H1 (cell line): Measurements from ENCODE around the gene INKA2. TPM values are rescaled to one million over a fixed set of nuclear protein-coding genes. Genes with fewer than 3 reads are reported as not detected.

Experiments used
- CTCF ChIA-PET: fragments of 300-600 bp; sonication (Branson Sonifier 250); formaldehyde crosslinking; loops from one replicate; lab custom pipeline; 2021; ENCODE audit not compliant: partially characterized antibody; lab: Charles Lee
- POLR2A ChIA-PET: fragments of 300-600 bp; sonication (Branson Sonifier 250); formaldehyde crosslinking; loops from one replicate; lab custom pipeline; 2021; ENCODE audit warnings: inconsistent platforms; ENCODE audit not compliant: partially characterized antibody; lab: Charles Lee
- DNase-seq, 2 experiments: peaks; one replicate each; pipeline versions ENCODE4 v3.0.0 to v3.0.0-alpha.2; 2010 to 2022; ENCODE audit warnings: low spot score in 2 of 2, low read depth in 1 of 2, mixed read lengths in 1 of 2
- FAIRE-seq: peaks from 2 replicates; lab custom pipeline; 2011; peaks lifted over from hg19 to GRCh38; lab: Jason Lieb, UNC
- H2AFZ ChIP-seq: 2 replicates; pipeline ENCODE4 v1.8.1; 2012; ENCODE audit warnings: low read length, inconsistent platforms
- H2AK5ac ChIP-seq: 2 replicates; pipeline ENCODE4 v1.6.1; 2013; ENCODE audit warnings: low read depth, low read length
- H2BK120ac ChIP-seq: replicated peaks from 2 replicates; pipeline ENCODE3; 2013; ENCODE audit warnings: low read depth, low read length, inconsistent platforms
- H2BK12ac ChIP-seq: 2 replicates; pipeline ENCODE4 v1.6.1; 2013; ENCODE audit warnings: low read depth, low read length
- H2BK15ac ChIP-seq: 2 replicates; pipeline ENCODE4 v1.6.1; 2013; ENCODE audit warnings: low read length
- H2BK20ac ChIP-seq: 2 replicates; pipeline ENCODE4 v1.6.1; 2013; ENCODE audit warnings: low read length
- H2BK5ac ChIP-seq: 2 replicates; pipeline ENCODE4 v1.6.1; 2013; ENCODE audit warnings: low read depth, low read length
- H3K14ac ChIP-seq: 2 replicates; pipeline ENCODE4 v1.6.1; 2013; ENCODE audit warnings: inconsistent platforms; ENCODE audit not compliant: insufficient read length
- H3K18ac ChIP-seq: 2 replicates; pipeline ENCODE4 v1.6.1; 2013; ENCODE audit warnings: low read length; ENCODE audit errors: extremely low read depth
- H3K23ac ChIP-seq: 2 replicates; pipeline ENCODE4 v1.6.1; 2013; ENCODE audit warnings: inconsistent platforms; ENCODE audit not compliant: insufficient read length
- H3K23me2 ChIP-seq: 2 replicates; pipeline ENCODE4 v1.6.1; 2013; ENCODE audit warnings: low read depth, low read length
- H3K27ac ChIP-seq: 2 replicates; pipeline ENCODE4 v1.6.1; 2011; ENCODE audit warnings: low read depth, low read length, inconsistent platforms
- H3K27me3 ChIP-seq, 4 experiments: replicated peaks in 1 of 4; 1 replicate in 1 of 4; 2 replicates in 3 of 4; pipeline versions ENCODE4 v1.6.1 to v1.8.1; 2011 to 2013; ENCODE audit warnings: low read length in 3 of 4, mild to moderate bottlenecking in 3 of 4, inconsistent platforms in 2 of 4, mixed read lengths in 2 of 4, moderate library complexity in 1 of 4; ENCODE audit not compliant: control insufficient read depth in 3 of 4, insufficient read depth in 3 of 4; ENCODE audit errors: extremely low read depth in 1 of 4
- H3K36me3 ChIP-seq, 4 experiments: 2 replicates each; pipeline versions ENCODE4 v1.6.1 to v1.8.1; 2011 to 2013; ENCODE audit warnings: mild to moderate bottlenecking in 4 of 4, low read length in 3 of 4, moderate library complexity in 2 of 4, control low read depth in 1 of 4, inconsistent platforms in 1 of 4; ENCODE audit not compliant: insufficient read depth in 4 of 4, control insufficient read depth in 2 of 4
- H3K4ac ChIP-seq: replicated peaks from 2 replicates; pipeline ENCODE3; 2013; ENCODE audit warnings: low read length, low read depth, mixed read lengths, inconsistent platforms; ENCODE audit not compliant: insufficient read length
- H3K4me1 ChIP-seq, 4 experiments: replicated peaks in 1 of 4; 1 replicate in 1 of 4; 2 replicates in 3 of 4; pipeline versions ENCODE4 v1.6.1 to v1.8.1; 2011 to 2013; ENCODE audit warnings: low read length in 3 of 4, inconsistent platforms in 2 of 4, mixed read lengths in 1 of 4; ENCODE audit not compliant: insufficient read depth in 4 of 4, control insufficient read depth in 3 of 4
- H3K4me2 ChIP-seq, 2 experiments: 2 replicates each; pipeline versions ENCODE4 v1.6.1 to v1.8.1; 2011 to 2013; ENCODE audit warnings: low read depth in 2 of 2, low read length in 2 of 2, control low read depth in 1 of 2, inconsistent platforms in 1 of 2, mild to moderate bottlenecking in 1 of 2; ENCODE audit not compliant: insufficient read depth in 1 of 2
- H3K4me3 ChIP-seq, 4 experiments: fragments of 200-600, 300-600 bp in 1 of 4; sonication (generic), shearing (Covaris generic), sonication (Bioruptor Twin) in 1 of 4; 2 replicates each; pipeline versions ENCODE4 v1.5.1 to v1.8.1; 2011 to 2016; ENCODE audit warnings: low read length in 4 of 4, low read depth in 3 of 4, control low read depth in 2 of 4, inconsistent platforms in 2 of 4, mild to moderate bottlenecking in 2 of 4, mixed read lengths in 1 of 4, moderate library complexity in 1 of 4; ENCODE audit not compliant: insufficient read depth in 2 of 4; ENCODE audit errors: extremely low read depth in 1 of 4
- H3K56ac ChIP-seq: replicated peaks from 2 replicates; pipeline ENCODE3; 2013; ENCODE audit warnings: low read depth, mild to moderate bottlenecking, mixed read lengths, low read length, inconsistent platforms; ENCODE audit not compliant: insufficient read length
- H3K79me1 ChIP-seq: 2 replicates; pipeline ENCODE4 v1.6.1; 2013; ENCODE audit warnings: low read depth, low read length, control low read depth
- H3K79me2 ChIP-seq, 2 experiments: 2 replicates each; pipeline versions ENCODE4 v1.6.1 to v1.8.1; 2012 to 2013; ENCODE audit warnings: low read length in 2 of 2, mild to moderate bottlenecking in 2 of 2, inconsistent platforms in 1 of 2; ENCODE audit not compliant: insufficient read depth in 2 of 2, control insufficient read depth in 1 of 2
- H3K9ac ChIP-seq, 4 experiments: replicated peaks in 1 of 4; 1 replicate in 1 of 4; 2 replicates in 3 of 4; pipeline versions ENCODE4 v1.6.1 to v1.8.1; 2011 to 2013; ENCODE audit warnings: low read depth in 3 of 4, low read length in 3 of 4, control low read depth in 2 of 4, mild to moderate bottlenecking in 2 of 4, moderate library complexity in 2 of 4, inconsistent platforms in 1 of 4; ENCODE audit errors: extremely low read depth in 1 of 4
- H3K9me3 ChIP-seq, 2 experiments: 2 replicates each; pipeline versions ENCODE4 v1.6.1 to v1.8.1; 2012 to 2013; ENCODE audit warnings: mild to moderate bottlenecking in 2 of 2, moderate library complexity in 2 of 2, control low read depth in 1 of 2, inconsistent platforms in 1 of 2, low read depth in 1 of 2, low read length in 1 of 2, mixed read lengths in 1 of 2; ENCODE audit not compliant: insufficient read depth in 2 of 2
- H4K20me1 ChIP-seq, 2 experiments: replicated peaks in 1 of 2; 2 replicates each; pipeline versions ENCODE3 to v1.8.1; 2011 to 2013; ENCODE audit warnings: inconsistent platforms in 2 of 2, low read length in 2 of 2, mild to moderate bottlenecking in 1 of 2; ENCODE audit not compliant: insufficient read depth in 2 of 2, control insufficient read depth in 1 of 2
- H4K5ac ChIP-seq: 2 replicates; pipeline ENCODE4 v1.6.1; 2013; ENCODE audit warnings: low read length, low read depth, mixed read lengths, inconsistent platforms; ENCODE audit not compliant: insufficient read length
- H4K8ac ChIP-seq: 2 replicates; pipeline ENCODE4 v1.8.0; 2013; ENCODE audit warnings: mild to moderate bottlenecking, moderate library complexity, low read length, inconsistent platforms; ENCODE audit not compliant: insufficient read depth; ENCODE audit errors: extremely low read depth
- H4K91ac ChIP-seq: replicated peaks from 2 replicates; pipeline ENCODE3; 2013; ENCODE audit warnings: low read length, mixed read lengths, inconsistent platforms; ENCODE audit not compliant: insufficient read length
- RBBP5 ChIP-seq: IDR thresholded peaks from 2 replicates; pipeline ENCODE4 v1.7.1; 2012; ENCODE audit warnings: low read depth, mild to moderate bottlenecking, inconsistent platforms, low read length, moderate library complexity, borderline replicate concordance
- SP4 ChIP-seq: IDR thresholded peaks from 2 replicates; pipeline ENCODE4 v1.6.1; 2012; ENCODE audit warnings: low read length, inconsistent platforms
- SUZ12 ChIP-seq: fragments of 200-600 bp; sonication (generic); IDR thresholded peaks from 2 replicates; pipeline ENCODE4 v1.6.1; 2012; ENCODE audit warnings: mild to moderate bottlenecking, inconsistent platforms, low read length, moderate library complexity, mixed read lengths
- WGBS, 2 experiments: shearing (Covaris generic) in 1 of 2; methylation state at CpG; one replicate each; pipeline versions ENCODE4 v1.1.6 to v1.1.7; 2013 to 2015; ENCODE audit warnings: low lambda C conversion rate in 2 of 2, mixed read lengths in 2 of 2, inconsistent platforms in 1 of 2, low coverage in 1 of 2, missing lambda C conversion rate in 1 of 2; ENCODE audit not compliant: insufficient replicate concordance in 2 of 2, insufficient coverage in 1 of 2, insufficient read length in 1 of 2; ENCODE audit errors: extremely low coverage in 1 of 2, missing lambda C conversion rate in 1 of 2; 5-methylcytosine and 5-hydroxymethylcytosine counted together
- polyA plus RNA-seq, 7 experiments: library from polyadenylated mRNA; depleted of rRNA in 3 of 7; stranded (reverse) in 5 of 7; unstranded in 2 of 7; fragments of >200 nt in 5 of 7; fragments of 200-250 nt in 2 of 7; gene quantifications; 1 replicate in 5 of 7; 2 replicates in 1 of 7; 4 replicates in 1 of 7; pipeline versions ENCODE4 v1.2.1 to v1.2.3, GENCODE V29; 2011 to 2013; ENCODE audit warnings: missing spikeins in 2 of 7, mixed read lengths in 2 of 7
- total RNA-seq: library from RNA; stranded (reverse); fragmentation: NEBNext Ultra II Directional; extraction: Animal tissue kit (Norgen Biotek cat#: 25700); gene quantifications from 2 replicates; pipeline ENCODE4 v1.2.1, GENCODE V29; 2021
- TF ChIP-seq, protein P1 (sequence below): IDR thresholded peaks from 2 replicates; pipeline ENCODE4 v1.6.1; 2011; ENCODE audit warnings: low read depth, mild to moderate bottlenecking, low read length; ENCODE audit not compliant: insufficient read depth
- TF ChIP-seq, protein P2 (sequence below): IDR thresholded peaks from 2 replicates; pipeline ENCODE4 v1.6.1; 2012; ENCODE audit warnings: low read length, inconsistent platforms
- TF ChIP-seq, protein P3 (sequence below): IDR thresholded peaks from 2 replicates; pipeline ENCODE4 v1.6.1; 2012; ENCODE audit warnings: inconsistent platforms

Gene INKA2
- total and polyA plus RNA-seq, 2 of the 8 experiments (the other 6 are each of a cell fraction or from before 2014, with no cell fraction given): 4.2 to 11.5 TPM

DNA sequence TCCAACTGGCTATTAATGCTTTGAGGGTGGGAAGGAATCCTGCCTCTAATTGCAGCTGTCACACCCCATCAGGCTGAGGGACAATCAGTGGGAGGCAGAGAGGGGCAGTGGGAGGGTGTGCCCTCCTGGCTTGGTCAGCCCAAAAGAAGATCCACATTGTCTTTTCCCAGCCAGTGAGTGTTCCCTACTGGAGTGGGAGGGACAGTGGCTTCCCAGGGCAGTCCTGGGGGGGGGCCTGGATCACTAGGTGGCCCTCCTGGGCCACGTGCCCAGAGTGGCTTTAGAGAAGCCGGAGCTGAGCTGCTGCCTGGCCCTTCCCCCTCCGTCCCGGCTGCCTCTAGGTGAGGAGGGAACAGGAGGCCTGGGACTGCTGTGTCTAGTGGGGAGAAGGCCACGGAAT is 14.0 kb downstream of the INKA2 start:
- no peaks in the 10 kb centered on the region for H3K9me3 ChIP-seq
- H2BK120ac ChIP-seq: no peak overlapping the region
- H2BK20ac ChIP-seq: no peak overlapping the region
- no peak for FAIRE-seq
- H3K4me1 ChIP-seq: peaks cover 2 to 26% (median 14%) of the 10 kb centered on the region in 4 experiments
- H3K4me3 ChIP-seq: no peak overlapping the region
- no peak overlapping the region for H3K14ac ChIP-seq
- H3K79me1 ChIP-seq: peaks cover 9% of the 10 kb centered on the region
- 0 out of 2 replicates have a peak overlapping the region, but pooled peaks have one; percentile 17 for H2BK5ac ChIP-seq
- peak in 1 of 2 experiments; percentile 53 for DNase-seq
- no peak overlapping the region for H4K91ac ChIP-seq
- no peak overlapping the region for H2AFZ ChIP-seq
- H3K23ac ChIP-seq: no peak overlapping the region
- no peak overlapping the region for H2AK5ac ChIP-seq
- peaks cover 0 to 3% (median 0%) of the 10 kb centered on the region in 4 experiments; a peak in 3 of 8 replicates for H3K36me3 ChIP-seq
- TF ChIP-seq, protein P1, sequence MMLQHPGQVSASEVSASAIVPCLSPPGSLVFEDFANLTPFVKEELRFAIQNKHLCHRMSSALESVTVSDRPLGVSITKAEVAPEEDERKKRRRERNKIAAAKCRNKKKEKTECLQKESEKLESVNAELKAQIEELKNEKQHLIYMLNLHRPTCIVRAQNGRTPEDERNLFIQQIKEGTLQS: no peak
- no peak for TF ChIP-seq SP4
- no peak for TF ChIP-seq SUZ12
- no peak for TF ChIP-seq RBBP5
- TF ChIP-seq, protein P2, sequence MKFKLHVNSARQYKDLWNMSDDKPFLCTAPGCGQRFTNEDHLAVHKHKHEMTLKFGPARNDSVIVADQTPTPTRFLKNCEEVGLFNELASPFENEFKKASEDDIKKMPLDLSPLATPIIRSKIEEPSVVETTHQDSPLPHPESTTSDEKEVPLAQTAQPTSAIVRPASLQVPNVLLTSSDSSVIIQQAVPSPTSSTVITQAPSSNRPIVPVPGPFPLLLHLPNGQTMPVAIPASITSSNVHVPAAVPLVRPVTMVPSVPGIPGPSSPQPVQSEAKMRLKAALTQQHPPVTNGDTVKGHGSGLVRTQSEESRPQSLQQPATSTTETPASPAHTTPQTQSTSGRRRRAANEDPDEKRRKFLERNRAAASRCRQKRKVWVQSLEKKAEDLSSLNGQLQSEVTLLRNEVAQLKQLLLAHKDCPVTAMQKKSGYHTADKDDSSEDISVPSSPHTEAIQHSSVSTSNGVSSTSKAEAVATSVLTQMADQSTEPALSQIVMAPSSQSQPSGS: no peak
- TF ChIP-seq, protein P3, sequence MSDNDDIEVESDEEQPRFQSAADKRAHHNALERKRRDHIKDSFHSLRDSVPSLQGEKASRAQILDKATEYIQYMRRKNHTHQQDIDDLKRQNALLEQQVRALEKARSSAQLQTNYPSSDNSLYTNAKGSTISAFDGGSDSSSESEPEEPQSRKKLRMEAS: peak; percentile 41; the same call in 1 of the 2 replicates
- no peak overlapping the region for H3K27ac ChIP-seq
- no peak overlapping the region for H2BK12ac ChIP-seq
- H3K9ac ChIP-seq: no peak overlapping the region
- H4K20me1 ChIP-seq: peaks cover 3 to 5% of the 10 kb centered on the region in 2 experiments
- H3K4me2 ChIP-seq: no peak overlapping the region; a peak in 1 of 4 replicates
- H3K27me3 ChIP-seq: no peaks in the 10 kb centered on the region; a peak in 1 of 7 replicates
- H4K5ac ChIP-seq: no peak overlapping the region
- H3K4ac ChIP-seq: no peak overlapping the region
- H3K79me2 ChIP-seq: peaks cover 0 to 8% of the 10 kb centered on the region in 2 experiments; a peak in 1 of 4 replicates
- H4K8ac ChIP-seq: no peak overlapping the region
- ChIA-PET POLR2A (interaction anchor here (1.0 to 18.0 kb wide), 4 partner anchors 12 to 30 kb away, joined by 3 to 343 read pairs (median 8); partner anchors contain the start of gene INKA2), CTCF (interaction anchor here (40.4 to 42.0 kb wide), 2 partner anchors 4 to 19 kb away, joined by 1070 read pairs; partner anchors contain the start of genes DDX20 and INKA2)
- no peak overlapping the region for H3K18ac ChIP-seq
- no peak overlapping the region for H3K56ac ChIP-seq
- H2BK15ac ChIP-seq: no peak overlapping the region
- no peaks in the 10 kb centered on the region; the same call in none of the 2 replicates for H3K23me2 ChIP-seq
- WGBS, 2 experiments: 59% methylated on average over 5 of the region's 5 CpGs; no CpG with 5 or more reads in 1 of the 2 experiments
